H1 (cell line): ENCODE data around the gene ZBTB4. TPM values are rescaled to one million over a fixed set of nuclear protein-coding genes. Genes with fewer than 3 reads are reported as not detected.

Experiments used
- CTCF ChIA-PET: fragments of 300-600 bp; sonication (Branson Sonifier 250); formaldehyde crosslinking; loops from one replicate; lab custom pipeline; 2021; ENCODE audit not compliant: partially characterized antibody; lab: Charles Lee
- POLR2A ChIA-PET: fragments of 300-600 bp; sonication (Branson Sonifier 250); formaldehyde crosslinking; loops from one replicate; lab custom pipeline; 2021; ENCODE audit warnings: inconsistent platforms; ENCODE audit not compliant: partially characterized antibody; lab: Charles Lee
- DNase-seq, 2 experiments: peaks; one replicate each; pipeline versions ENCODE4 v3.0.0 to v3.0.0-alpha.2; 2010 to 2022; ENCODE audit warnings: low spot score in 2 of 2, low read depth in 1 of 2, mixed read lengths in 1 of 2
- FAIRE-seq: peaks from 2 replicates; lab custom pipeline; 2011; peaks lifted over from hg19 to GRCh38; lab: Jason Lieb, UNC
- H2AFZ ChIP-seq: 2 replicates; pipeline ENCODE4 v1.8.1; 2012; ENCODE audit warnings: low read length, inconsistent platforms
- H2AK5ac ChIP-seq: 2 replicates; pipeline ENCODE4 v1.6.1; 2013; ENCODE audit warnings: low read depth, low read length
- H2BK120ac ChIP-seq: replicated peaks from 2 replicates; pipeline ENCODE3; 2013; ENCODE audit warnings: low read depth, low read length, inconsistent platforms
- H2BK12ac ChIP-seq: 2 replicates; pipeline ENCODE4 v1.6.1; 2013; ENCODE audit warnings: low read depth, low read length
- H2BK15ac ChIP-seq: 2 replicates; pipeline ENCODE4 v1.6.1; 2013; ENCODE audit warnings: low read length
- H2BK20ac ChIP-seq: 2 replicates; pipeline ENCODE4 v1.6.1; 2013; ENCODE audit warnings: low read length
- H2BK5ac ChIP-seq: 2 replicates; pipeline ENCODE4 v1.6.1; 2013; ENCODE audit warnings: low read depth, low read length
- H3K14ac ChIP-seq: 2 replicates; pipeline ENCODE4 v1.6.1; 2013; ENCODE audit warnings: inconsistent platforms; ENCODE audit not compliant: insufficient read length
- H3K18ac ChIP-seq: 2 replicates; pipeline ENCODE4 v1.6.1; 2013; ENCODE audit warnings: low read length; ENCODE audit errors: extremely low read depth
- H3K23ac ChIP-seq: 2 replicates; pipeline ENCODE4 v1.6.1; 2013; ENCODE audit warnings: inconsistent platforms; ENCODE audit not compliant: insufficient read length
- H3K23me2 ChIP-seq: 2 replicates; pipeline ENCODE4 v1.6.1; 2013; ENCODE audit warnings: low read depth, low read length
- H3K27ac ChIP-seq: 2 replicates; pipeline ENCODE4 v1.6.1; 2011; ENCODE audit warnings: low read depth, low read length, inconsistent platforms
- H3K27me3 ChIP-seq, 4 experiments: replicated peaks in 1 of 4; 1 replicate in 1 of 4; 2 replicates in 3 of 4; pipeline versions ENCODE4 v1.6.1 to v1.8.1; 2011 to 2013; ENCODE audit warnings: low read length in 3 of 4, mild to moderate bottlenecking in 3 of 4, inconsistent platforms in 2 of 4, mixed read lengths in 2 of 4, moderate library complexity in 1 of 4; ENCODE audit not compliant: control insufficient read depth in 3 of 4, insufficient read depth in 3 of 4; ENCODE audit errors: extremely low read depth in 1 of 4
- H3K36me3 ChIP-seq, 4 experiments: 2 replicates each; pipeline versions ENCODE4 v1.6.1 to v1.8.1; 2011 to 2013; ENCODE audit warnings: mild to moderate bottlenecking in 4 of 4, low read length in 3 of 4, moderate library complexity in 2 of 4, control low read depth in 1 of 4, inconsistent platforms in 1 of 4; ENCODE audit not compliant: insufficient read depth in 4 of 4, control insufficient read depth in 2 of 4
- H3K4ac ChIP-seq: replicated peaks from 2 replicates; pipeline ENCODE3; 2013; ENCODE audit warnings: low read length, low read depth, mixed read lengths, inconsistent platforms; ENCODE audit not compliant: insufficient read length
- H3K4me1 ChIP-seq, 4 experiments: replicated peaks in 1 of 4; 1 replicate in 1 of 4; 2 replicates in 3 of 4; pipeline versions ENCODE4 v1.6.1 to v1.8.1; 2011 to 2013; ENCODE audit warnings: low read length in 3 of 4, inconsistent platforms in 2 of 4, mixed read lengths in 1 of 4; ENCODE audit not compliant: insufficient read depth in 4 of 4, control insufficient read depth in 3 of 4
- H3K4me2 ChIP-seq, 2 experiments: 2 replicates each; pipeline versions ENCODE4 v1.6.1 to v1.8.1; 2011 to 2013; ENCODE audit warnings: low read depth in 2 of 2, low read length in 2 of 2, control low read depth in 1 of 2, inconsistent platforms in 1 of 2, mild to moderate bottlenecking in 1 of 2; ENCODE audit not compliant: insufficient read depth in 1 of 2
- H3K4me3 ChIP-seq, 4 experiments: fragments of 200-600, 300-600 bp in 1 of 4; sonication (generic), shearing (Covaris generic), sonication (Bioruptor Twin) in 1 of 4; 2 replicates each; pipeline versions ENCODE4 v1.5.1 to v1.8.1; 2011 to 2016; ENCODE audit warnings: low read length in 4 of 4, low read depth in 3 of 4, control low read depth in 2 of 4, inconsistent platforms in 2 of 4, mild to moderate bottlenecking in 2 of 4, mixed read lengths in 1 of 4, moderate library complexity in 1 of 4; ENCODE audit not compliant: insufficient read depth in 2 of 4; ENCODE audit errors: extremely low read depth in 1 of 4
- H3K56ac ChIP-seq: replicated peaks from 2 replicates; pipeline ENCODE3; 2013; ENCODE audit warnings: low read depth, mild to moderate bottlenecking, mixed read lengths, low read length, inconsistent platforms; ENCODE audit not compliant: insufficient read length
- H3K79me1 ChIP-seq: 2 replicates; pipeline ENCODE4 v1.6.1; 2013; ENCODE audit warnings: low read depth, low read length, control low read depth
- H3K79me2 ChIP-seq, 2 experiments: 2 replicates each; pipeline versions ENCODE4 v1.6.1 to v1.8.1; 2012 to 2013; ENCODE audit warnings: low read length in 2 of 2, mild to moderate bottlenecking in 2 of 2, inconsistent platforms in 1 of 2; ENCODE audit not compliant: insufficient read depth in 2 of 2, control insufficient read depth in 1 of 2
- H3K9ac ChIP-seq, 4 experiments: replicated peaks in 1 of 4; 1 replicate in 1 of 4; 2 replicates in 3 of 4; pipeline versions ENCODE4 v1.6.1 to v1.8.1; 2011 to 2013; ENCODE audit warnings: low read depth in 3 of 4, low read length in 3 of 4, control low read depth in 2 of 4, mild to moderate bottlenecking in 2 of 4, moderate library complexity in 2 of 4, inconsistent platforms in 1 of 4; ENCODE audit errors: extremely low read depth in 1 of 4
- H3K9me3 ChIP-seq, 2 experiments: 2 replicates each; pipeline versions ENCODE4 v1.6.1 to v1.8.1; 2012 to 2013; ENCODE audit warnings: mild to moderate bottlenecking in 2 of 2, moderate library complexity in 2 of 2, control low read depth in 1 of 2, inconsistent platforms in 1 of 2, low read depth in 1 of 2, low read length in 1 of 2, mixed read lengths in 1 of 2; ENCODE audit not compliant: insufficient read depth in 2 of 2
- H4K20me1 ChIP-seq, 2 experiments: replicated peaks in 1 of 2; 2 replicates each; pipeline versions ENCODE3 to v1.8.1; 2011 to 2013; ENCODE audit warnings: inconsistent platforms in 2 of 2, low read length in 2 of 2, mild to moderate bottlenecking in 1 of 2; ENCODE audit not compliant: insufficient read depth in 2 of 2, control insufficient read depth in 1 of 2
- H4K5ac ChIP-seq: 2 replicates; pipeline ENCODE4 v1.6.1; 2013; ENCODE audit warnings: low read length, low read depth, mixed read lengths, inconsistent platforms; ENCODE audit not compliant: insufficient read length
- H4K8ac ChIP-seq: 2 replicates; pipeline ENCODE4 v1.8.0; 2013; ENCODE audit warnings: mild to moderate bottlenecking, moderate library complexity, low read length, inconsistent platforms; ENCODE audit not compliant: insufficient read depth; ENCODE audit errors: extremely low read depth
- H4K91ac ChIP-seq: replicated peaks from 2 replicates; pipeline ENCODE3; 2013; ENCODE audit warnings: low read length, mixed read lengths, inconsistent platforms; ENCODE audit not compliant: insufficient read length
- BRCA1 ChIP-seq: IDR thresholded peaks from 2 replicates; pipeline ENCODE4 v1.6.1; 2012; ENCODE audit warnings: low read depth, low read length, improper control_type of control experiment
- EGR1 ChIP-seq: IDR thresholded peaks from 2 replicates; pipeline ENCODE4 v1.6.1; 2011; ENCODE audit warnings: low read depth, low read length, borderline replicate concordance
- KDM5A ChIP-seq: fragments of 200-600 bp; IDR thresholded peaks from 2 replicates; pipeline ENCODE4 v1.7.1; 2012; ENCODE audit warnings: mild to moderate bottlenecking, low read length, inconsistent platforms, mixed read lengths
- PHF8 ChIP-seq: fragments of 200-600 bp; sonication (generic); conservative IDR thresholded peaks from 2 replicates; pipeline ENCODE4 v1.7.1; 2012; ENCODE audit warnings: low read depth, mild to moderate bottlenecking, inconsistent platforms, low read length, moderate library complexity
- POLR2AphosphoS5 ChIP-seq: IDR thresholded peaks from 2 replicates; pipeline ENCODE4 v1.6.1; 2011; ENCODE audit warnings: low read depth, low read length
- SAP30 ChIP-seq: fragments of 300-600 bp; sonication (generic); IDR thresholded peaks from 2 replicates; pipeline ENCODE4 v1.7.1; 2012; ENCODE audit warnings: low read length, moderate library complexity, mild to moderate bottlenecking, inconsistent platforms; ENCODE audit not compliant: insufficient read depth, insufficient replicate concordance
- SP1 ChIP-seq: IDR thresholded peaks from 2 replicates; pipeline ENCODE4 v1.6.1; 2011; ENCODE audit warnings: low read depth, low read length
- WGBS, 2 experiments: shearing (Covaris generic) in 1 of 2; methylation state at CpG; one replicate each; pipeline versions ENCODE4 v1.1.6 to v1.1.7; 2013 to 2015; ENCODE audit warnings: low lambda C conversion rate in 2 of 2, mixed read lengths in 2 of 2, inconsistent platforms in 1 of 2, low coverage in 1 of 2, missing lambda C conversion rate in 1 of 2; ENCODE audit not compliant: insufficient replicate concordance in 2 of 2, insufficient coverage in 1 of 2, insufficient read length in 1 of 2; ENCODE audit errors: extremely low coverage in 1 of 2, missing lambda C conversion rate in 1 of 2; 5-methylcytosine and 5-hydroxymethylcytosine counted together
- polyA plus RNA-seq, 7 experiments: library from polyadenylated mRNA; depleted of rRNA in 3 of 7; stranded (reverse) in 5 of 7; unstranded in 2 of 7; fragments of >200 nt in 5 of 7; fragments of 200-250 nt in 2 of 7; gene quantifications; 1 replicate in 5 of 7; 2 replicates in 1 of 7; 4 replicates in 1 of 7; pipeline versions ENCODE4 v1.2.1 to v1.2.3, GENCODE V29; 2011 to 2013; ENCODE audit warnings: missing spikeins in 2 of 7, mixed read lengths in 2 of 7
- total RNA-seq: library from RNA; stranded (reverse); fragmentation: NEBNext Ultra II Directional; extraction: Animal tissue kit (Norgen Biotek cat#: 25700); gene quantifications from 2 replicates; pipeline ENCODE4 v1.2.1, GENCODE V29; 2021

ZBTB4 gene
- total and polyA plus RNA-seq, 2 of the 8 experiments (the other 6 are each of a cell fraction or from before 2014, with no cell fraction given): 5.9 to 10.1 TPM

DNA sequence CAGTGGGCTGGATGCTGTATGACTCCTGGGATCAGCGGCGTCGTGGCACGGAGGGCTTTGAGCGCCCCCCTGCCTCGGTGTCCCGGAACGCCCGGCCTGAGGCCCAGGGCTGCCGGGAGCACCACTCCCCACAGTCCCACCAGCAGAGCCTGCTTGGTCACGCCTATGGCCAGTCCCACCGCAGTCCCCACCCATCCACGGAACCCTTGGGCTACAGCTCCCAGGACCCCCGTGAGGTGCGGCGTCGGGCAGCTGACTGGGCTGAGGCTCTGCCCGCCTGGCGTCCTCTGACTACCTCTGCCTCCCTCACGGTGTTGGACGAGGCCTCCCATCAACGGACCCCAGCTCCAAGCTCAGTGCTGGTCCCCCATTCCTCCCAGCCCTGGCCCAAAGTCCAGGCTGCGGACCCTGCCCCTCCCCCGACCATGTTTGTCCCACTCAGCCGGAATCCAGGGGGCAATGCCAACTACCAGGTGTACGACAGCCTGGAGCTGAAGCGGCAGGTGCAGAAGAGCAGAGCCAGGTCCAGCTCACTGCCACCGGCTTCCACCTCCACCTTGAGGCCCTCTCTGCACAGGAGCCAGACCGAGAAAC is 52.4 kb downstream of the ZBTB4 start:
- no peak overlapping the region for H3K4me3 ChIP-seq
- no peak overlapping the region for H3K4me2 ChIP-seq
- H3K79me1 ChIP-seq: no peaks in the 10 kb centered on the region
- H4K91ac ChIP-seq: no peak overlapping the region
- no peak overlapping the region for H3K9ac ChIP-seq
- no peak overlapping the region for H3K14ac ChIP-seq
- no peak overlapping the region; the same call in 1 of the 2 replicates for H2BK15ac ChIP-seq
- TF ChIP-seq POLR2AphosphoS5: no peak
- TF ChIP-seq SAP30: no peak
- TF ChIP-seq KDM5A: no peak
- no peak for TF ChIP-seq EGR1
- TF ChIP-seq SP1: no peak
- no peak for TF ChIP-seq PHF8
- TF ChIP-seq BRCA1: no peak
- no peak overlapping the region for H2BK5ac ChIP-seq
- peak overlapping the region; percentile 6; the same call in 1 of the 2 replicates for H2BK12ac ChIP-seq
- no peaks in the 10 kb centered on the region; a peak in 1 of 7 replicates for H3K4me1 ChIP-seq
- H3K36me3 ChIP-seq: no peaks in the 10 kb centered on the region
- peaks cover 0 to 3% of the 10 kb centered on the region in 2 experiments for H4K20me1 ChIP-seq
- H3K9me3 ChIP-seq: no peaks in the 10 kb centered on the region
- no peak overlapping the region for H3K4ac ChIP-seq
- H3K79me2 ChIP-seq: no peaks in the 10 kb centered on the region
- DNase-seq (no peak), FAIRE-seq (no peak)
- H4K5ac ChIP-seq: no peak overlapping the region
- ChIA-PET POLR2A (interaction anchor here (0.9 to 2.0 kb wide), 4 partner anchors 11 to 58 kb away, joined by 3 to 6 read pairs (median 5); no protein-coding TSS in a partner anchor), CTCF (interaction anchor here (0.7 to 3.3 kb wide), 5 partner anchors 8 to 133 kb away, joined by 3 to 17 read pairs (median 4); partner anchors contain the start of gene TMEM102)
- no peak overlapping the region for H3K56ac ChIP-seq
- no peak overlapping the region for H3K27ac ChIP-seq
- H2BK120ac ChIP-seq: no peak overlapping the region
- no peak overlapping the region for H4K8ac ChIP-seq
- no peak overlapping the region for H3K23ac ChIP-seq
- H3K18ac ChIP-seq: no peak overlapping the region
- WGBS, 2 experiments: 90% methylated on average over 21 of the region's 29 CpGs; no CpG with 5 or more reads in 1 of the 2 experiments
- H2BK20ac ChIP-seq: no peak overlapping the region
- no peak overlapping the region for H2AFZ ChIP-seq
- H3K27me3 ChIP-seq: no peaks in the 10 kb centered on the region; a peak in 1 of 7 replicates
- H3K23me2 ChIP-seq: no peaks in the 10 kb centered on the region
- no peak overlapping the region for H2AK5ac ChIP-seq
